Upper lobe of left lung (tissue), 4 donors: Measurements from ENCODE around the gene CIAO2B.

Source experiments
- CTCF ChIP-seq, 6 experiments: fragments of 450-650 bp in 4 of 6; fragments of 200-600 bp in 2 of 6; sonication (generic) in 2 of 6; IDR thresholded peaks; one replicate each; pipeline ENCODE4 v1.5.1; 2016 to 2019; ENCODE audit warnings: antibody characterized with exemption in 6 of 6
- POLR2AphosphoS5 ChIP-seq, 2 donors: sonication (generic); formaldehyde crosslinking; IDR thresholded peaks; one replicate each; pipeline ENCODE4 v1.5.1; 2017; ENCODE audit warnings: antibody characterized with exemption in 2 of 2

- TF ChIP-seq CTCF (IDR thresholded peaks at IDR 0.05) = no peak
- no peak for TF ChIP-seq POLR2AphosphoS5 (IDR thresholded peaks at IDR 0.05)
Observed at GRCh38 chr16:66983033-66983432, 48.8 kb upstream of the CIAO2B start.
